Activated CD4-positive, CD25-positive, alpha-beta regulatory T cell treated with anti-CD3 and anti-CD28 coated beads, Interleukin-2, amount 50 U/mL, for 24 hours (primary cell): ENCODE data around the gene TECPR2.
"Not testable (repeated sequence)": the region's sequence is repeated elsewhere in the genome, so short reads cannot be mapped to it uniquely, and the experiment has no call there.

Source experiments
- ATAC-seq, 2 donors: fragments of 150-1000 bp; cut with Tn5 transposase; one replicate each; pipeline ENCODE4 v1.10.0; 2021; ENCODE audit warnings: mild to moderate bottlenecking in 1 of 2, moderate library complexity in 1 of 2

Gene TECPR2

GRCh38 chr14:102532204-102532658 lies 169.5 kb downstream of the TECPR2 start:
- ATAC-seq = no peak

DNA sequence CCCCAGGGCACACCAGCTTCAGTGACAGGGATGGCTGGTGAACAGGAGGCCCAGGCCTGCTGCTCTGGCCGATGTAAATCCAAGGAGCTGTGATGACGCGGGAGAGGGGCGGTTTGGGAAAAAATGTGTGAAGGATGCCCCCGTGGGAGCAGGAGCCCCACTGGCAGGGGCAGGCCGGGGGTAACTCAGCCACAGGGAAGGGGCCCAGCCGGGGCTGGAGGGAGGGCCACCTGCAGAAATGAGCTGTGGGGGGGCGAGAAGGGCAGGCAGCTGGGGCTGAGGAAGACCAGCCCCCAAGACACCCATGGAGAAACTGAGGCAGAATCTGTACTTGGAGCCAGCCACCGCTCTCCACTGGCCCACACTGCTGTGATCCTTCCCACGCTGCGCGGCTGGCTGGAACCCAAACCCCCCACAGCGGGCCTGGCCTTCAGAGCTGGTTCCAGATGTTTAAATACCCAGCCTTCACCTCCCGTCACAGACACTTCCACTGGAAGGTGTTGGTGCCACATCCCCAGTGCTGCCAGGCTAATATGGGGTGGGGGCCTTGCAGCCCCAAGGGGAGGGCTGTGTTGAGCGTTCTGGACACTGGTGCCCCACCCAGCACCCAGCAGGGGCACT lies 175.3 kb downstream of the TECPR2 start:
- ATAC-seq = no peak

- ATAC-seq = no peak
These were observed 176.1 kb downstream of the TECPR2 start for GRCh38 chr14:102538602-102539543.

DNA sequence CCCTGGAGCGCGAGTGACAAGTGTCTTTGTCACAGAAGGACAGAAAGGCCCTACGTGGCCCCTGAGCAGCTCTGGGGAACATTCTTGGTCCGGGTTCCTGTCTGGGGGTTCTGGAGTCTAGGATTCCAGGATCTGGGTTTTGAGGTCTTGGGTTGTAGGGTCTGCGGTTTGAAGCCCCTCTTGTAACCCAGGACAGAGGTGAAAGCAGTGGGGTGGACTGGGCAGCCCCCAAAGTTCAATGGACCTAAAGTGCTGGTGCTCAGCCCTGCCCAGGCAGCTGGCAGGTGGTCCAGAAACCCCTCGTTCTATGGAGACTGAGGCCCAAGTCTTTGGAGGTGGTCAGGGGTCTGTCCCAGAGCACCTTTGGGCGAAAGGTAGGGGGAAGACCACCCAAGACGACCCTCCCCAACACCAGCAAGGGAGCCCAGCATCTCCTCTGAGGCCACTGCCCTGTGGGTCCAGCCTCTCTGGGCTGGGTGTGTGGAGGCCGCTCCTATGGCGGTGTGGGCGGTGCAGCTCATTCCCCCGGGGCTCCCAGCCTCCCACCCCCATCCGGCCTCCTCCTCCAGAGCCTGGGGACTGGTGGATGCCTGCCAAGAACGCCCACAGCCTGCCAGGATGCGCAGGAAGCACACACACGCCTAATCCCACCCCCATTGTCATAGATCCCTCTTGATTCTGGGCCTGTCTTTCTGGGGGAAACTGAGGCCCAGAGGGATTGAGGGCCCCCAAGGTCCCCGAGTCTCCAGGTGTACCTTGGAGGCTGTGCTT lies 177.0 kb downstream of the TECPR2 start:
- ATAC-seq = no peak

- ATAC-seq = no peak
These were observed 177.7 kb downstream of the TECPR2 start for GRCh38 chr14:102540315-102541028.

- ATAC-seq = not testable (repeated sequence)
These were observed 178.3 kb downstream of the TECPR2 start for GRCh38 chr14:102541029-102541491.

- no peak for ATAC-seq
These were observed 179.0 kb downstream of the TECPR2 start for GRCh38 chr14:102541771-102542170.

GRCh38 chr14:102544046-102544746 lies 181.5 kb downstream of the TECPR2 start:
- no peak for ATAC-seq

DNA sequence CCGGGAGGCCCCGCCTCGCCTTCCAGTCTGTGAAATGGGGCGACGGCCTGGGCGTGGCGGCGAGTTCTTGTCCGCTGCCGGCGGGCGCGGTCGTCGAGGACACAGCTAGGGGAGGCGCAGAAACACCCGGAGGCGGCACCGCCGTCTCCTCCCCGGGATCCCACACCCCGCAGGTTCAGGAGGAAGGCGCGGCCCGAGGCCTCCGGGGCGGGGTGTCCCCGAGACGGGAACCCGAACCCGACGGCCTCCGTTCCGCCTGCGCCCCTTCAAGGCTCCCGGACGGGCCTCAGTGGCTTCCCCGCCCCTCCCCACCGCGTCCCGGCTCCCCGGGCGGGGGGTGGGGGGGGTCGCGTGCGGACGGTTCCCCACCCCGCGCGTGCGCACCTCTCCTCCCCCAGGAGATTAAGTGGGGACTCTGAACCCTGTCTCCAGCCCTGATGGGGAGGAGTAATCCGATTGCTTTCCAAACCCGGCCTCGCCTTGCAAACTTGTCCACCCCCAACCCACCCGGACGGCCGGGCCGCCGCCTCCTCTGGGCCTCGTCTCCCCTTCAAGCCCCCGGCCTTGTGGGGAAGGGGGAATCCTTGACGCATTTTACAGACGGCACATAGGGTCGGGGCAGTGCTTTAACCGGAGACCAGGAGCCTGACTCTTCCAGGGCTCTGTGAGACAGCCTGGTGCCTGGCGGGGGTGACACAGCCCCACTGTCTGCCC lies 182.2 kb downstream of the TECPR2 start:
- ATAC-seq = peak; percentile 35 to 45

GRCh38 chr14:102545461-102546265 lies 182.9 kb downstream of the TECPR2 start:
- ATAC-seq = no peak

- no peak for ATAC-seq
These were observed 186.0 kb downstream of the TECPR2 start for GRCh38 chr14:102548616-102549240.

- not testable (repeated sequence) for ATAC-seq
These were observed 188.2 kb downstream of the TECPR2 start for GRCh38 chr14:102550927-102551401.
